ENCODE data around the gene UGT1A3. TPM values are rescaled to one million over a fixed set of nuclear protein-coding genes. Genes with fewer than 3 reads are reported as not detected.
"Not testable (repeated sequence)": the region's sequence is repeated elsewhere in the genome, so short reads cannot be mapped to it uniquely, and the experiment has no call there.

UGT1A3 gene
- total RNA-seq, 1 experiment from 2014 or later, result not detected

GRCh38 chr2:233745073-233745755 lies 16.4 kb downstream of the UGT1A3 start:
- Histone ChIP-seq H3K4me3 (no peak overlapping the region), H3K27me3 (no peaks in the 10 kb centered on the region), H3K9me3 (peaks cover 2% of the 10 kb centered on the region), H3K36me3 (no peaks in the 10 kb centered on the region)
- DNase-seq, result no peak

DNA sequence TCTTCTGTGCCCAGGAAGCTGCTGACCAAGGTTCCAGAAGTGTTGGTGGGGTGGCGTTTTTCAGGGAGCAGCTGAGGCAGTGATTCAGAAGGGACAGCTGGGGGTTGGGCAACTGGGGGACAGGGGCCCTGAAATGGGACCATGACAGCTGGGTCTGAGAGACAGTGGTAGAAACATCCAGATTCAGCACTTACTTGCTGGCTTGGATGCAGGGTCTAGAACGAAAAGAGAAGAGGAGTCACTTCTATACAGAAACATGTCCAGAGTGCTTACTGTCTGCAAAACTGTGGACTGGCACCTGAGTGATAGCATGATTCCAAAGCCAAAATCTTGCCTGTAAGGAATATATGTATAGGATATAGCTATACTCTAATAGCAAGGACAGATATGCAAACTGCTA lies 17.0 kb downstream of the UGT1A3 start:
- H3K36me3 ChIP-seq, H3K9me3 ChIP-seq, H3K27me3 ChIP-seq, H3K4me3 ChIP-seq, DNase-seq: not testable (repeated sequence)

DNA sequence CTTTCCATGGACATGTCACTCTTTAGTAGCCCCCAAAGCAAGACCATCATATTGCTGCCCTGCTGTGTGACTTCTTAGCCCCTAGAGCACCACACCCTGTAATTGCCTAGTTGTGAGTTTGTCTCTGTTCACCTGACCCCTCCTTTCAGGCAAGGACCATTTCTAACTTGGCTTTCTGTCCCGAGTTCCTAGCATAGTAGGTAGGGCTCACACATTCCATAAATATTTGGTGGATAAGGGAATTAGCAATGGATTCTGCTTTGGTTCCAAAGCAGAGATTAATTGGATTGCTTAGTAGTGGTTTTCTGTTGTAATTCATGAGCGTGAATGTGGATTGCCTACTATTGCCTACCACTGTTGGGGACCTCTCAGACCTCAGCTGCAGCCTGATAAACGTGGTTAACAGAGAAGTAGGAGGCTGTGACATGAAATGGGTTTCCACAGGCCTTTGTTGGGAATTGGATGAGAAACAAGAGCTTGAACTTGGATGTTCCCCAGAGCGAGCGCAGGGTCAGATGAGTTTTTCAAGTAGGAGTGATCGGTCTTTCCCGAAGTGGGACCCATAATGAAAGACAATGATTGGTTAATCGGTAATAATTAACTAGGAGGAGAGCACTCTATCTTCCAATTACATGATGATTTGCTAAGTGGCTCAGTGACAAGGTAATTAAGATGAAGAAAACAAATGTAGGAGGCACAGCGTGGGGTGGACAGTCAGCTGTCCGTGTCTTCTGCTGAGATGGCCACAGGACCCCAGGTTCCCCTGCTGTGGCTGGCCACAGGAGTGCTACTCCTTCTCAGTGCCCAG lies 17.8 kb downstream of the UGT1A3 start:
- Histone ChIP-seq H3K4me3 (no peak overlapping the region), H3K27me3 (no peaks in the 10 kb centered on the region), H3K36me3 (no peaks in the 10 kb centered on the region), H3K9me3 (peaks cover 11% of the 10 kb centered on the region)
- DNase-seq, result no peak

DNA sequence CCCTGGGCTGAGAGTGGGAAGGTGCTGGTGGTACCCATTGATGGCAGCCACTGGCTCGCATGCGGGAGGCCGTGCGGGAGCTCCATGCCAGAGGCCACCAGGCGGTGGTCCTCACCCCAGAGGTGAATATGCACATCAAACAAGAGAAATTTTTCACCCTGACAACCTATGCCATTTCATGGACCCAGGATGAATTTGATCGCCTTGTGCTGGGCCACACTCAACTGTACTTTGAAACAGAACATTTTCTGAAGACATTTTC lies 18.4 kb downstream of the UGT1A3 start:
- Histone ChIP-seq H3K9me3 (peaks cover 14% of the 10 kb centered on the region), H3K4me3 (no peak overlapping the region), H3K36me3 (no peaks in the 10 kb centered on the region), H3K27me3 (no peaks in the 10 kb centered on the region)
- no peak for DNase-seq

DNA sequence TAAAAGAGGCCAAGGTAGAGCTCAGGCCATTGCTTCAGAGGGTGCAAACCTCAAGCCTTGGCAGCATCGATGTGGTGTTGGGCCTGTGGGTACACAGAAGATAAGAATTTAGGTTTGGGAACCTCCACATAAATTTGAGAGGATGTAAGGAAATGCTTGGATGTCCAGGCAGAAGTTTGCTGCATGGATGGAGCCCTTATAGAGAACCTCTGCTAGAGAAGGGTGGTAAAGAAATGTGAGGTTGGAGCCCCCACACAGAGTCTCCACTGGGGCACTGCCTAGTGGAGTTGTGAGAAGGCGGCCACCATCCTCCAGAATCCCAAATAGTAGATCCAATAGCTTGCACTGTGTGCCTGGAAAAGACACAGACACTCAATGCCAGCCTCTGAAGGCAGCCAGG lies 21.8 kb downstream of the UGT1A3 start:
- not testable (repeated sequence) for H3K4me3 ChIP-seq, H3K36me3 ChIP-seq, DNase-seq, H3K27me3 ChIP-seq
- H3K9me3 ChIP-seq, result peaks cover 14% of the 10 kb centered on the region

DNA sequence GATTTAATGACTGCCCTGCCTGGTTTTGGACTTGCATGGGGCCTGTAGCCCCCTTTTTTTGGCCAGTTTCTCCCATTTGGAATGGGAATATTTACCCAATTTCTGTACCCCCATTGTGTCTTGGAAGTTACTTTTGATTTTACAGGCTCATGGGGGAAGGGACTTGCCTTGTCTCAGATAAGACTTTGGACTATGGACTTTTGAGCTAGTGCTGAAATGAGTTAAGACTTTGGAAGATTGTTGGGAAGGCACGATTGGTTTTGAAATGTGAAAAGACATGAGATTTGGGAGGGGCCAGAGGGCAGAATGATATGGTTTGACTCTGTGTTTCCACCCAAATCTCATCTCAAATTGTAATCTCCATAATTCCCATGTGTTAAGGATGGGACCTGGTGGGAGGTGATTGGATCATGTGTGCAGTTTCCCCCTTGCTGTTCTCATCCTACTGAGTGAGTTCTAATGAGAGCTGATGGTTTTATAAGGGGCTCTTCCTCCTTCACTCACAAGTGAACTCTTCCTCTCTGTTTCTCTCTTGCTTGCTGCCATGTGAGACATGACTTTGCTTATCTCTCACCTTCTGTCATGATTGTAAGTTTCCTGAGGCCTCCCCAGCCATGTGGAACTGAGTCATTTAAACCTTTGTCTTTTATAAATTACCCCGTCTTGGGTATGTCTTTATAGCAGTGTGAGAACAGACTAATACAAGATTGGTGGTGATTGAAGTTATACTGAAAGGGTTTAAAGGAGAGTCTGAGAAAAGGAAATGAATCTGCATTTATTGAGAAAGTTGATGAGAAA lies 22.6 kb downstream of the UGT1A3 start:
- H3K36me3 ChIP-seq, result not testable (repeated sequence)

GRCh38 chr2:233754872-233755611 lies 26.2 kb downstream of the UGT1A3 start:
- no peak for DNase-seq
- Histone ChIP-seq H3K4me3 (no peak overlapping the region), H3K27me3 (no peaks in the 10 kb centered on the region), H3K36me3 (no peaks in the 10 kb centered on the region), H3K9me3 (peaks cover 14% of the 10 kb centered on the region)

More for the DNA sequence above, 22.6 kb downstream of the UGT1A3 start:
- H3K27me3 ChIP-seq, DNase-seq, H3K4me3 ChIP-seq: not testable (repeated sequence)
- H3K9me3 ChIP-seq, result peaks cover 14% of the 10 kb centered on the region

- H3K36me3 ChIP-seq, result no peaks in the 10 kb centered on the region
- no peaks in the 10 kb centered on the region for H3K27me3 ChIP-seq
- H3K4me3 ChIP-seq, result no peak overlapping the region
- H3K9me3 ChIP-seq, result peaks cover 4% of the 10 kb centered on the region; the same call in 1 of the 2 replicates
- DNase-seq, result no peak
These were observed 27.7 kb downstream of the UGT1A3 start for GRCh38 chr2:233756429-233757081.

GRCh38 chr2:233758141-233758540 lies 29.3 kb downstream of the UGT1A3 start:
- Histone ChIP-seq H3K36me3 (no peaks in the 10 kb centered on the region), H3K9me3 (no peaks in the 10 kb centered on the region), H3K4me3 (no peak overlapping the region), H3K27me3 (no peaks in the 10 kb centered on the region)
- no peak for DNase-seq

GRCh38 chr2:233758849-233759248 lies 30.0 kb downstream of the UGT1A3 start:
- H3K36me3 ChIP-seq, result no peaks in the 10 kb centered on the region
- H3K4me3 ChIP-seq, result no peak overlapping the region
- no peaks in the 10 kb centered on the region for H3K27me3 ChIP-seq
- DNase-seq, result no peak
- no peaks in the 10 kb centered on the region for H3K9me3 ChIP-seq

GRCh38 chr2:233760043-233760442 lies 31.2 kb downstream of the UGT1A3 start, which contains the start of gene UGT1A1:
Gene UGT1A1, plus strand, starts transcription at chr2:233760270. Its CDS starts 18 bp downstream, at chr2:233760288.
- no peaks in the 10 kb centered on the region for H3K36me3 ChIP-seq
- no peaks in the 10 kb centered on the region for H3K9me3 ChIP-seq
- H3K27me3 ChIP-seq, result no peaks in the 10 kb centered on the region
- no peak within 1 kb of the TSS for H3K4me3 ChIP-seq
- DNase-seq, result no peak

GRCh38 chr2:233761040-233761769 lies 32.4 kb downstream of the UGT1A3 start:
- DNase-seq, result no peak
- no peaks in the 10 kb centered on the region for H3K36me3 ChIP-seq
- H3K4me3 ChIP-seq, result no peak overlapping the region
- H3K9me3 ChIP-seq, result no peaks in the 10 kb centered on the region
- no peaks in the 10 kb centered on the region for H3K27me3 ChIP-seq

DNA sequence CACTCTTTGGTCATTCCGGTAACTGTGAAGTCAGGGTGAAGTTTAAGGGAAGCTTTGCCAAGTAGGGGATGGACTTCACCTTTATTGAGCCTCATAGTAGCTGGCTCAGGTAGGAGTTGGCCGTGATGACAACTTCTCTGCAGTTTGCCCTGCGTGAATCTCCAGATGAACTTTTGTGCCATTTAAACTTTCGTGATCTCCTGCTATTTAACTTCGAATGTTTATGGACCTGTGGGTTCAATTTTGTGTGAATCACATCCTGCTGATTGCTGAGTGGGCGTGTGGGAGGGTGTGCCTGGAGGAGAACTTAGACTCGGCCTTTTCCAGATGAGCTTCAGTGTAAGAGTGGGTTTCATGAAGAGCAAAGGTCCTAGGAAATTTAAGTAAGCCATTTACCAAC lies 35.4 kb downstream of the UGT1A3 start:
- Histone ChIP-seq H3K36me3 (no peaks in the 10 kb centered on the region), H3K4me3 (no peak overlapping the region), H3K27me3 (no peaks in the 10 kb centered on the region), H3K9me3 (no peaks in the 10 kb centered on the region)
- peak; percentile 80 for DNase-seq

- DNase-seq, result peak; percentile 25
- H3K27me3 ChIP-seq, result no peaks in the 10 kb centered on the region
- H3K9me3 ChIP-seq, result no peaks in the 10 kb centered on the region
- no peaks in the 10 kb centered on the region for H3K36me3 ChIP-seq
- H3K4me3 ChIP-seq, result no peak overlapping the region
These were observed 35.9 kb downstream of the UGT1A3 start for GRCh38 chr2:233764761-233765160.

GRCh38 chr2:233766416-233766815 lies 37.6 kb downstream of the UGT1A3 start:
- no peaks in the 10 kb centered on the region for H3K9me3 ChIP-seq
- H3K36me3 ChIP-seq, result no peaks in the 10 kb centered on the region
- no peak overlapping the region for H3K4me3 ChIP-seq
- no peak for DNase-seq
- no peaks in the 10 kb centered on the region for H3K27me3 ChIP-seq

DNA sequence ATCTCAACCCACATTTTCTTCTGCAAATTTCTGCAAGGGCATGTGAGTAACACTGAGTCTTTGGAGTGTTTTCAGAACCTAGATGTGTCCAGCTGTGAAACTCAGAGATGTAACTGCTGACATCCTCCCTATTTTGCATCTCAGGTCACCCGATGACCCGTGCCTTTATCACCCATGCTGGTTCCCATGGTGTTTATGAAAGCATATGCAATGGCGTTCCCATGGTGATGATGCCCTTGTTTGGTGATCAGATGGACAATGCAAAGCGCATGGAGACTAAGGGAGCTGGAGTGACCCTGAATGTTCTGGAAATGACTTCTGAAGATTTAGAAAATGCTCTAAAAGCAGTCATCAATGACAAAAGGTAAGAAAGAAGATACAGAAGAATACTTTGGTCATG lies 39.2 kb downstream of the UGT1A3 start:
- Histone ChIP-seq H3K36me3 (no peaks in the 10 kb centered on the region), H3K27me3 (no peaks in the 10 kb centered on the region), H3K9me3 (no peaks in the 10 kb centered on the region), H3K4me3 (no peak overlapping the region)
- no peak for DNase-seq
